ENCODE measurements around the gene NAA60. TPM values are rescaled to one million over a fixed set of nuclear protein-coding genes. Genes with fewer than 3 reads are reported as not detected.

Gene NAA60
- total RNA-seq, 4 donors from 2014 or later = 17.0 to 31.7 (median 26.5) TPM

DNA sequence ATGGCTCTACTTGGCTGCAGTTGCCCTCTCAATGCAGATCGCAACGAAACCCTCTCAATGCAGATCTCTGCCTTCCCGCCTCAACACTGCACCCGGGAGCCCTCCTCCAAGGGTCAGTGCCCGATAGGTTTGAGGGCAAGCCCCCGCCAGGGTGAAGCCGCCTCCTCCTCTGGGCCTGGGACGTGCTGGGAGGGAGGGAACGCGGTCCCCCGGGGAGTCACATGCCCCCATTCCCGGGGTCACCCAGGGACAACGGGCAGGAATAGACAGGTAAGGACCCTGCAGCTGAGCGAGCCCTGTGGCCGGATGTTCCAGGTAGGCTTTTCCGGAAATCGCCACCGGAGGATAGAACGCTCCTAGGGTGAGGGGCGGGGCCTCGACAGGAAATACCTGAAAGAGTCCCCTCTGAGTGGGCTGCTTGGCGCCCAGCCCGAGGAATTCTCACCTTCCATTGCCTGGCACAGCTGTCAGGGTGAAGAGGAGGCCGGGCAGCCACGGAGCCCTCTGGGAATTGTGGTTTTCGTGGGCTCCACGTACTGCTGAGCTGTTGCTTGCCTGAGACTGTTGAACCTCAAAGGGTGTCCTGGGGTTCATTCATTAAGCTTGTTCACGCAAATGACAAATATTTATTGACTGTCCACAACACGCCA is 29.6 kb upstream of the NAA60 start:
- no peak for ATAC-seq (ENCODE audit: low FRiP score)
- no peak for TF ChIP-seq CTCF (IDR thresholded peaks at IDR 0.05)
- no peak for DNase-seq (ENCODE audit: low spot score)

DNA sequence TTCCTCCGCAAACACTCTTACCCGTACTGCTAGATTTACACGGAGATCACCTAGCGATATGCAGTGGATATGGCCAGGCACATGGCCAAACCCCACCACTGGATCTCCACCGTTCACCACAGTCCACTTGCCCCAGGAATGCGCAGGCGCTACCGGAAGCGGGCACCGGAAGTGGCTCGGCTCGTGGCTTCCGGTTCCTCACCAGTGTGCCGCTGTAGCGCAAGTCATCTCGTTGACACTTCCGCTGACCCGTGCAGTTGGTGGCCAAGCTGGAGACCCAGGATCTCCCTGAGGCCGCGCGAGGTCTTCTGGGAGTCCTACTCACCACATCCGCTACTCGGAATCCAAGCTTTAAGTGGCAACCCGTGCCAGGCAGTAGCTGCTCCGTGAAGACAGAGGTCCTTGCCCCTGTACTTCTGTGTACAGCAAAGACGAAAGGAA is 11.7 kb upstream of the NAA60 start:
- DNase-seq (ENCODE audit: low spot score) = no peak
- no peak for TF ChIP-seq CTCF (IDR thresholded peaks at IDR 0.05)
- no peak for ATAC-seq (ENCODE audit: low FRiP score)

DNA sequence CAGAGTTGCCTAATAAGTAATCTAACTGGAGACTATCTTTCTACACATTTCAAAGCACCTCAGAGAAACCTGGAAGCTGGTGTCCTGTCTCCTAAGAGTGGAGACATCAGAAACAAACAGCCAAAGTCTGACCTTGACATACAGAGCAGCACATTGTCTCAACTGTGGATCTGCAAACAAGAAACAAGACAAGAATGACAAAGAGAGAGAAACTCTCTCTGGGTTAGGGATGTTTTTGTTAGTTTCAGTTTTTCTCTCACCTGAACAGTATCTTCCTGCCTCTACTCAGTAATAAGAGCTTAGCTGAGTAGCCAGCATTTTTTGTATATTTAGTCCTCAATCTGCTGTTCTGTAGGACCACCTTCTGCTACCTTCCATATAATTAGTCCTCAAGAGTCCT is 9.1 kb upstream of the NAA60 start:
- TF ChIP-seq CTCF (IDR thresholded peaks at IDR 0.05) = no peak
- ATAC-seq (ENCODE audit: low FRiP score) (no peak), DNase-seq (ENCODE audit: low spot score) (no peak)

DNA sequence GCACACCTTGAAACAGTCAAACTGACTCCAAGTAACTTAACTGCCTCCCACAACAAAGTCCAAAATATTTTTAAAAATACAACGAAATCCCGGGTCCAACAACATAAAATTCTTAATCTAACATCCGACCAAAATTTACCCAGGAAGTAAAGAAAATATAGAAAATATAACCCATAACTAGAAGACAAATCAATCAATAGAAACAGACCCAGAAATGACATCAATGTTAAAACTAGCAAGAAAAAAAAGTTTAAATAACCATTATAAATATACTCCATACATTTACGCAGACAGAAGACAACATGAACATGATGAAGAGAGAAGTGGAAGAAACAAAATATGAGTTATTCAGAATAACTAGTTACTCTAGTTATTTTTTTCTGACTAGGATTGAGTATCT is 3.8 kb upstream of the NAA60 start:
- DNase-seq (ENCODE audit: low spot score) (no peak), ATAC-seq (ENCODE audit: low FRiP score) (no peak)
- TF ChIP-seq CTCF (IDR thresholded peaks at IDR 0.05) = no peak

- TF ChIP-seq CTCF (IDR thresholded peaks at IDR 0.05) = no peak
- DNase-seq (ENCODE audit: low spot score) = no peak
- ATAC-seq (ENCODE audit: low FRiP score) = peak; percentile 60
These were observed 530 bp downstream of the NAA60 start for GRCh38 chr16:3444032-3444388.

- DNase-seq (ENCODE audit: low spot score) = no peak
- TF ChIP-seq CTCF (IDR thresholded peaks at IDR 0.05) = no peak
- no peak for ATAC-seq (ENCODE audit: low FRiP score)
These were observed 10.6 kb downstream of the NAA60 start for GRCh38 chr16:3454093-3454492.

DNA sequence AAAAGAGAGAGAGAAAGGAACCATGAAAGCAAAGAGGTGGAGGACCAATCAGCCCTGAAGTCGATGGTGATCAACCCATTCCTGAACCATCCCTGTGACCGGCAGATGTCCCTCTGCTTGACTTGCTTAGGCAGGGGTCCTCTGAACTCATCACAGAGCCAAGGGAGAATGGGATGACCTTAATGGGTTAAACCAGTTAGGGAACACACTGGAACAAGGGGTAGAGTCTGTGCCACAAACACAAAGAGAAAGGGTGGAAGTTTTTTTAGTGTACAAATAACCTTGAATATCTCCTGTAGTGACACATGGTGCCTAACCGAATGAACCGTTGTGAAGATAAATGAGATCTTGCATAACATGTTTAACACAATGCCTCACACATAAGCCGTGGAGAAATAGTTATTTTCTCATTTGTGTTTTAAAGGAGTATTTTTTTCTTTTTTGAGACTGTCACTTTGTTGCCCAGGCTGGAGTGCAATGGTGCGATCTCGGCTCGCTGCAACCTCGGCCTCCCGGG is 11.2 kb downstream of the NAA60 start:
- no peak for ATAC-seq (ENCODE audit: low FRiP score)
- no peak for DNase-seq (ENCODE audit: low spot score)
- TF ChIP-seq CTCF (IDR thresholded peaks at IDR 0.05) = no peak
